HCT116 (cell line): ENCODE data around the gene RGS7. TPM values are rescaled to one million over a fixed set of nuclear protein-coding genes. Genes with fewer than 3 reads are reported as not detected.

Experiments used
- ATAC-seq: fragments of 200-7000 bp; cut with Tn5 transposase; 2 replicates; pipeline ENCODE4 v1.9.1; 2020; ENCODE audit warnings: mild to moderate bottlenecking, moderate library complexity
- BruUV-seq: library from RNA; stranded (reverse); fragments of 400-500 nt; replicated peaks from 2 replicates; lab custom pipeline; 2021; lab: Mats Ljungman, UMichigan
- CTCF ChIA-PET: fragments of 300-600 bp; sonication (Branson Sonifier 250); formaldehyde crosslinking; loops from one replicate; lab custom pipeline; 2021; ENCODE audit warnings: antibody characterized with exemption; lab: Charles Lee
- POLR2A ChIA-PET: fragments of 300-600, 350-600 bp; sonication (Branson Sonifier 250); formaldehyde crosslinking; loops from one replicate; lab custom pipeline; 2021; ENCODE audit warnings: antibody characterized with exemption; lab: Charles Lee
- RAD21 ChIA-PET, 2 experiments: fragments of 300-600 bp; sonication (Branson Sonifier 250); formaldehyde crosslinking; loops; one replicate each; lab custom pipeline; 2023; ENCODE audit warnings: low total read pairs in 2 of 2; ENCODE audit not compliant: uncharacterized antibody in 2 of 2, unreplicated experiment in 2 of 2, low non-redundant PET in 1 of 2; lab: Charles Lee
- DNase-seq: peaks from one replicate; pipeline ENCODE4 v3.0.0-alpha.2; 2010; ENCODE audit warnings: low read depth, low spot score
- H2AFZ ChIP-seq: fragments of 200-600 bp; shearing (Covaris generic), sonication (generic); 2 replicates; pipeline ENCODE4 v1.6.1; 2017; ENCODE audit warnings: low read depth, mixed run types, mixed read lengths, antibody characterized with exemption, low read length; ENCODE audit not compliant: poor library complexity, severe bottlenecking
- H3K27ac ChIP-seq: 2 replicates; pipeline ENCODE4 v1.5.1; 2012; ENCODE audit warnings: low read depth, low read length
- H3K27me3 ChIP-seq: fragments of 200-600 bp; sonication (generic); 2 replicates; pipeline ENCODE4 v1.6.1; 2016; ENCODE audit warnings: mixed run types, low read length, mixed read lengths; ENCODE audit not compliant: insufficient read depth
- H3K36me3 ChIP-seq, 2 experiments: fragments of 200-500 bp in 1 of 2; fragments of 200-600 bp in 1 of 2; sonication (Bioruptor generic) in 1 of 2; sonication (generic) in 1 of 2; 2 replicates each; pipeline versions ENCODE4 v1.5.1 to v1.6.1; 2014 to 2016; ENCODE audit warnings: low read length in 2 of 2, inconsistent platforms in 1 of 2, mixed read lengths in 1 of 2, mixed run types in 1 of 2; ENCODE audit not compliant: insufficient read depth in 2 of 2, control insufficient read depth in 1 of 2
- H3K4me1 ChIP-seq, 2 experiments: fragments of 200-600 bp in 1 of 2; sonication (generic) in 1 of 2; 2 replicates each; pipeline versions ENCODE4 v1.5.1 to v1.6.1; 2012 to 2017; ENCODE audit warnings: low read length in 2 of 2, inconsistent platforms in 1 of 2, mild to moderate bottlenecking in 1 of 2, mixed read lengths in 1 of 2, mixed run types in 1 of 2, moderate library complexity in 1 of 2; ENCODE audit not compliant: insufficient read depth in 2 of 2, control insufficient read depth in 1 of 2
- H3K4me2 ChIP-seq: fragments of 200-600 bp; sonication (generic); 2 replicates; pipeline ENCODE4 v1.6.1; 2017; ENCODE audit warnings: mixed run types, low read length, mixed read lengths
- H3K4me3 ChIP-seq, 2 experiments: fragments of 200-600 bp in 1 of 2; sonication (generic) in 1 of 2; replicated peaks in 1 of 2; 2 replicates each; pipeline ENCODE4 v1.5.1; 2011 to 2016; ENCODE audit warnings: low read length in 2 of 2, control low read depth in 1 of 2, low read depth in 1 of 2, mild to moderate bottlenecking in 1 of 2, mixed read lengths in 1 of 2, mixed run types in 1 of 2
- H3K79me2 ChIP-seq: fragments of 200-600 bp; sonication (generic); 2 replicates; pipeline ENCODE4 v1.6.1; 2017; ENCODE audit warnings: mild to moderate bottlenecking, mixed run types, low read length, moderate library complexity, mixed read lengths; ENCODE audit not compliant: insufficient read depth
- H3K9ac ChIP-seq: fragments of 200-600 bp; sonication (generic); 2 replicates; pipeline ENCODE4 v1.6.1; 2016; ENCODE audit warnings: low read length, mixed read lengths
- H3K9me2 ChIP-seq: fragments of 200-600 bp; sonication (generic), shearing (Covaris generic); 2 replicates; pipeline ENCODE4 v1.6.1; 2017; ENCODE audit warnings: mixed run types, mild to moderate bottlenecking, moderate library complexity; ENCODE audit not compliant: insufficient read depth
- H3K9me3 ChIP-seq, 2 experiments: fragments of 200-500 bp in 1 of 2; fragments of 200-600 bp in 1 of 2; sonication (Bioruptor generic) in 1 of 2; sonication (generic) in 1 of 2; 2 replicates each; pipeline ENCODE4 v1.6.1; 2014 to 2017; ENCODE audit warnings: low read length in 2 of 2, mixed read lengths in 2 of 2, inconsistent platforms in 1 of 2, low read depth in 1 of 2, mild to moderate bottlenecking in 1 of 2, mixed run types in 1 of 2, moderate library complexity in 1 of 2; ENCODE audit not compliant: control insufficient read depth in 1 of 2, insufficient read depth in 1 of 2
- H4K20me1 ChIP-seq: fragments of 200-600 bp; sonication (generic), shearing (Covaris generic); 2 replicates; pipeline ENCODE4 v1.6.1; 2017; ENCODE audit warnings: mixed run types, mild to moderate bottlenecking, moderate library complexity; ENCODE audit not compliant: insufficient read depth
- ATF3 ChIP-seq: IDR thresholded peaks from 2 replicates; pipeline ENCODE4 v1.6.1; 2012
- CBX3 ChIP-seq: IDR thresholded peaks from 2 replicates; pipeline ENCODE4 v1.6.1; 2012; ENCODE audit warnings: low read depth
- CEBPB ChIP-seq: IDR thresholded peaks from 2 replicates; pipeline ENCODE4 v1.6.1; 2012; ENCODE audit warnings: low read depth
- CTCF ChIP-seq, 3 experiments: fragments of 200-600 bp in 1 of 3; sonication (generic) in 1 of 3; IDR thresholded peaks in 2 of 3; conservative IDR thresholded peaks in 1 of 3; 2 replicates each; pipeline ENCODE4 v1.5.1; 2012 to 2017; ENCODE audit warnings: low read depth in 2 of 3, low read length in 2 of 3, antibody characterized with exemption in 1 of 3, borderline replicate concordance in 1 of 3, control low read depth in 1 of 3, mild to moderate bottlenecking in 1 of 3, mixed read lengths in 1 of 3, mixed run types in 1 of 3, moderate library complexity in 1 of 3; ENCODE audit not compliant: insufficient read depth in 1 of 3
- EGR1 ChIP-seq: IDR thresholded peaks from 2 replicates; pipeline ENCODE4 v1.6.1; 2012; ENCODE audit warnings: low read depth
- ELF1 ChIP-seq: IDR thresholded peaks from 2 replicates; pipeline ENCODE4 v1.6.1; 2012; ENCODE audit warnings: low read depth, borderline replicate concordance
- EZH2 ChIP-seq: fragments of 200-600 bp; sonication (generic); IDR thresholded peaks from 2 replicates; pipeline ENCODE4 v1.6.1; 2017; ENCODE audit warnings: antibody characterized with exemption, mixed run types
- FOSL1 ChIP-seq: IDR thresholded peaks from 2 replicates; pipeline ENCODE4 v1.6.1; 2012; ENCODE audit warnings: low read depth
- JUND ChIP-seq: IDR thresholded peaks from 2 replicates; pipeline ENCODE4 v1.6.1; 2012
- MAX ChIP-seq: IDR thresholded peaks from 2 replicates; pipeline ENCODE4 v1.6.1; 2012
- POLR2AphosphoS5 ChIP-seq: IDR thresholded peaks from 2 replicates; pipeline ENCODE4 v1.6.1; 2011; ENCODE audit warnings: mild to moderate bottlenecking, low read depth, low read length, moderate library complexity
- RAD21 ChIP-seq: IDR thresholded peaks from 2 replicates; pipeline ENCODE4 v1.6.1; 2012; ENCODE audit warnings: low read depth, mild to moderate bottlenecking
- REST ChIP-seq: IDR thresholded peaks from 2 replicates; pipeline ENCODE4 v1.6.1; 2012; ENCODE audit warnings: low read depth
- SIN3A ChIP-seq: IDR thresholded peaks from 2 replicates; pipeline ENCODE4 v1.6.1; 2012; ENCODE audit warnings: low read depth
- SP1 ChIP-seq: IDR thresholded peaks from 2 replicates; pipeline ENCODE4 v1.6.1; 2012; ENCODE audit warnings: low read depth
- SRF ChIP-seq: IDR thresholded peaks from 2 replicates; pipeline ENCODE4 v1.6.1; 2012; ENCODE audit warnings: low read depth
- TCF7L2 ChIP-seq: IDR thresholded peaks from 2 replicates; pipeline ENCODE4 v1.7.0; 2011; ENCODE audit warnings: borderline replicate concordance, inconsistent platforms; ENCODE audit not compliant: insufficient read depth, insufficient read length; ENCODE audit errors: extremely low read depth
- YY1 ChIP-seq: IDR thresholded peaks from 2 replicates; pipeline ENCODE4 v1.6.1; 2011; ENCODE audit warnings: low read length, low read depth, moderate library complexity, mild to moderate bottlenecking; ENCODE audit not compliant: insufficient replicate concordance; ENCODE audit errors: extremely low read depth
- ZFX ChIP-seq: fragments of 450-650 bp; IDR thresholded peaks from 2 replicates; pipeline ENCODE4 v1.6.1; 2017
- ZNF274 ChIP-seq: fragments of 200-500 bp; sonication (Bioruptor generic); IDR thresholded peaks from 2 replicates; pipeline ENCODE4 v1.6.1; 2014; ENCODE audit warnings: mild to moderate bottlenecking, low read depth, low read length, inconsistent platforms
- intact Hi-C: fragments of 100-400 bp; cut with micrococcal nuclease; formaldehyde crosslinking; loops from 2 replicates; pipeline ENCODE4 v1.10.0; 2022
- total RNA-seq: library from RNA; stranded (reverse); gene quantifications from one replicate; pipeline ENCODE4 v1.2.1, GENCODE V29; 2021; ENCODE audit not compliant: unreplicated experiment

The RGS7 gene
- total RNA-seq, 1 experiment from 2014 or later, result not detected

- BruUV-seq, result no TSS peak
- Histone ChIP-seq H2AFZ (no peak overlapping the region), H3K9ac (no peak overlapping the region), H3K36me3 (no peaks in the 10 kb centered on the region), H3K9me3 (peaks cover 8 to 11% of the 10 kb centered on the region in 2 experiments; a peak in 2 of 4 replicates), H3K79me2 (no peaks in the 10 kb centered on the region), H3K27ac (no peak overlapping the region), H4K20me1 (no peaks in the 10 kb centered on the region), H3K27me3 (no peaks in the 10 kb centered on the region), H3K4me3 (no peak overlapping the region), H3K4me2 (no peak overlapping the region), H3K9me2 (no peaks in the 10 kb centered on the region), H3K4me1 (no peaks in the 10 kb centered on the region)
- no peak for TF ChIP-seq FOSL1
- no peak for TF ChIP-seq JUND
- no peak for TF ChIP-seq SRF
- TF ChIP-seq SP1, result no peak
- TF ChIP-seq ZNF274, result no peak
- no peak for TF ChIP-seq CBX3
- TF ChIP-seq ZFX, result no peak
- no peak for TF ChIP-seq POLR2AphosphoS5
- no peak for TF ChIP-seq CEBPB
- no peak for TF ChIP-seq TCF7L2
- TF ChIP-seq ELF1, result no peak
- no peak for TF ChIP-seq YY1
- no peak for TF ChIP-seq EZH2
- TF ChIP-seq RAD21, result no peak
- TF ChIP-seq SIN3A, result no peak
- no peak for TF ChIP-seq ATF3
- TF ChIP-seq MAX, result no peak
- no peak for TF ChIP-seq EGR1
- no peak for TF ChIP-seq CTCF (IDR thresholded peaks at IDR 0.05 in 2 of 3, conservative IDR thresholded peaks at IDR 0.05 in 1 of 3; ENCODE audit: borderline replicate concordance in 1 of 3, insufficient read depth in 1 of 3, low read depth in 2 of 3, low read length in 2 of 3)
- no peak for TF ChIP-seq REST
- intact Hi-C loops, result no loop called here
- ChIA-PET POLR2A (no interaction called here), RAD21 (no interaction called here), CTCF (no interaction called here)
- ATAC-seq (no peak), DNase-seq (no peak)
These were observed 394.9 kb downstream of the RGS7 start for GRCh38 chr1:240962086-240962485.
